Stimulated activated CD4-positive, alpha-beta T cell treated with anti-CD3 and anti-CD28 coated beads, Interleukin-4, amount 100 ng/mL, for 24 hours (primary cell): ENCODE measurements around the gene NSMCE1.

Experiments
- DNase-seq: peaks from one replicate; pipeline ENCODE4 v3.0.0-alpha.2; 2020

The NSMCE1 gene

GRCh38 chr16:27268376-27269299 lies at the start of gene NSMCE1:
Gene NSMCE1 (minus strand): TSS chr16:27268772. CDS start chr16:27257570, 11,202 bp downstream.
- DNase-seq: peak; percentile 99

GRCh38 chr16:27317738-27318391 lies 49.3 kb upstream of the NSMCE1 start:
- DNase-seq: peak; percentile 66

DNA sequence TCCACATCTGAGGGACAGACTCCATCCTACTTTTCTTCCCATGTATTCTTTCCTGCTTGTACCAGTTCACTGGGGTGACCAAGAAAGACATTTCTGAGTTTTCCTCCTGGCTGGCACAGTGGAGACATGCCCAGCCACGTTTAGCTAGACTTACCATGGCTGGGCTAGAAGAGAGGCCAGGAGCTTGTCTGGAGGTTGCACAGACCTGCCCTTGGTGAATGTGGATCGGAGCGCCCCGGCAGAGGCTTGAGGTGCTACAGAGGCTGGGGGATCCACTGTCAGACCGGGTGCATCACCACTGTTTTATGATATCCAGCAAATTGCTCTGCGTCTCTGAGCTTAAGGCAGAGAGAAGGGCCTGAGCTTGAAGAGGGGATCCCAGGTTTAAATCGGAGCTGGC lies 48.7 kb upstream of the NSMCE1 start:
- DNase-seq: peak; percentile 12

GRCh38 chr16:27316038-27316680 lies 47.6 kb upstream of the NSMCE1 start:
- DNase-seq: no peak

GRCh38 chr16:27315333-27316037 lies 46.9 kb upstream of the NSMCE1 start:
- peak; percentile 66 for DNase-seq

- DNase-seq: no peak
Observed at GRCh38 chr16:27314986-27315332, 46.4 kb upstream of the NSMCE1 start.

DNA sequence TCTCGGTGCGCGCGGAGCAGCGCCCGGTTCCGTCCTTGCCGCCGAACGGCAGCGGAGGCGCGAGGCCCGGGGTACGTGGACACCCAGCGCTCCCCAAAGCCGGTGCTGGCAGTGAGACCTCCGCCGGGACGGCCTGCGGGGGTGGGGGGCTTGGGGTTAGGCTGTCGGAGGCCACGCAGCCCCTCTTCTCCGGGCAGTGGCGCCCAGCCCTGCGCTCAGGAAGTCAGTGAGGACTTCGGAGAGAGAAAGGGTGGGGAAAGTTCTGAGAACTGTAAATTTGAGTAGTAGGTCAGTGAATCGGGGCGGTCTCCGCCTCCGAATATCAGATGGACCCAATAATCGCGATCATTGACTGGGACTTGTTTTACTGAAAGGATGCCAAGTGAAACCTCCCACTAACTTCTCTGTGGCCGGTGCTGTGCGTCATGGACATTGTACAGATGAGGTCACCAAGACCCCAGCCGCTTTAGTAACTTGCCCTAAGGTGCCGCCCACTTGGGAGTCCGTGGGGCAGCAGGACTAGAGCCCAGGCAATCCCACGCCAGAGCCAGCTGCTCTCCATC lies 45.7 kb upstream of the NSMCE1 start:
- DNase-seq: peak; percentile 66

DNA sequence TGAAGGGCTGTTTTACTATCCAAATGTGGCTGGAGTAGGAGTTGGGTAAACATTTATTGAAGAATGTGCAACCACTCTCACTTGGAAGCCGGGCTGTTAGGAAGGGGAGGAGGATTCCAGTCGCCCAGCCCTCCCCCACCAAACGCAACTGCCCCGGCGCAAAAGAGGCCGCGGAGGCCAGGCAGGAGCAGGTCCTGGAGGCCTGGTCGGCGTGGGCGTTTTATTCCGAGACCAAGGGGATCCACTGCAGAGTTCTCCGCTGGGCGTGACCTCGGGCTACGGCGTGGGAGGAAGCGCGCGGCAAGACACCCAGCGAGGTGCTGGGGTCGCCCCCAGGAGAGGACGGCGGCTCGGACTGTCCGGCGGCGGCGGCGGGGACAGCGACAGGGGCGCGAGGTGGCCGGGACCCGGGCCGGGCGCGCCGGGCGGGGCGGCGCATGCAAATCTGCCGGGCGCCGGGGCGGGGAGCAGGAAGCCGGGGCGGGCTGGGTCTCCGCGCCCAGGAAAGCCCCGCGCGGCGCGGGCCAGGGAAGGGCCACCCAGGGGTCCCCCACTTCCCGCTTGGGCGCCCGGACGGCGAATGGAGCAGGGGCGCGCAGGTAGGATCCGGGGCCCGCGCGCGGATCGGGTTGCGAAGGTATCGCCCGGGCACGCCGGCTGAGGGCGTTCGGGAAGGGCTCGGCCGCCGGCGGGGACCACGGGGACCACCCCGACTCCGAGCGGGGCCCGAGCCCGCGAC lies 45.0 kb upstream of the NSMCE1 start, which contains the start of gene IL4R:
TSS of gene IL4R (plus strand) at position 553 of the 739 bp plus-strand sequence. CDS start 26,230 bp downstream, outside the sequence.
- DNase-seq: peak; percentile 73

- DNase-seq: no peak
Observed at GRCh38 chr16:27312580-27313421, 44.2 kb upstream of the NSMCE1 start.

GRCh38 chr16:27311897-27312303 lies 43.3 kb upstream of the NSMCE1 start:
- no peak for DNase-seq

- no peak for DNase-seq
Observed at GRCh38 chr16:27311448-27311830, 42.9 kb upstream of the NSMCE1 start.

- DNase-seq: no peak
Observed at GRCh38 chr16:27310576-27311447, 42.2 kb upstream of the NSMCE1 start.

DNA sequence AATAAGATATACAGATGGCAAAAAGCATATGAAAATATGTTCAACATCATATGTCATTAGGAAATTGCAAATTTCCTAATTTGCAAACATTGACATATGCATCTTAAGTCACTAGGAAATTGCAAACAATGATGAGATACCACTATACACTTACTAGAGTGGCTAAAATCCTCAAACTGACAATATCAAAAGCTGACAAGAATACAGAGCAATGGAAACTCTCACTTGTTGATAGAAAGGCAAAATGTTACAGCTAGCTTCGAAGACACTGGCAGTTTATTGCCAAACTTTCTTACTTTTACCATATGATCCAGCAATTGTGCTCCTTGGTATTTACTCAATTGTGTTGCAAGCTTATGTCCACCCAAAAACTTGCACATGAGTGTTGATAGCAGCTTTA lies 40.2 kb upstream of the NSMCE1 start:
- no peak for DNase-seq

GRCh38 chr16:27305839-27306442 lies 37.4 kb upstream of the NSMCE1 start:
- no peak for DNase-seq

GRCh38 chr16:27304881-27305745 lies 36.5 kb upstream of the NSMCE1 start:
- DNase-seq: no peak

- no peak for DNase-seq
Observed at GRCh38 chr16:27304102-27304501, 35.5 kb upstream of the NSMCE1 start.

DNA sequence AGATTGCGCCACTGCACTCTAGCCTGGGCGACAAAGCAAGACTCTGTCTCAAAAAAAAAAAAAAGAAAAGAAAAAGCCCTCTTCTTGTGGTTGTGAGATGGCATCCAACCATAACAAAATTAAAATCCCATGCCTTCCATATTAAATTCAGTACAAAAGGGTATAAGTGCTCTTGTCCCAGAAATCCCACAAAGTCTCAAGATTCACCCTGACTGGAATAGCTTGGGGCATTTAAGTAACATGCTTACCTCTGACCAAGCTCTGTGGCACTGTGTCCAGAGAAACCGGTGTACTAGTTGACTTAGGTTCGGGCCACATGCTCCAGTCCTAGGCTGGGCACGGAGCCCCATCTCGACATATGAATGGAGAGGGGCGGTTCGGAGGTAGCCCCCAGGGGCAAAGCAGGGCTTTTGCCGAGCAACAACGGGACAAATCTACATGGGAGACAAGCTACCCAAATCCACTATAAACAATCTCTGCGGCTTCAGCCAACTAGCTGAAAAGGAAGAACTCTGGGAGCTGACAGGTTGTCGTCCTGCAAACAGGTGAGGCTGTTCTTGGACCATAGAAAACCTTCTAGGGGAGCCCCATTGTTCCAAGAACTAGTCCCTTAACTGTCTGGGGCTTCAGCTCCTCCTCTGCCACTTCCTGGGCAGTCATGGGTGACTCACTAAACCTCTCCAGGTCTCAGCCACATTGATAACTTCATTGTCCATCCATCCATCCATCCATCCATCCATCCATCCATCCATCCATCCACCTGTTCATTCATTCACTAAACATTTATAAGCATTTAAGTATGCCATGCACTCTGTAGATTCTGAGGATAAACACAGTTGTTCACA lies 34.9 kb upstream of the NSMCE1 start:
- DNase-seq: no peak
